ENCODE results near the gene ARID3A.

Gene ARID3A

DNA sequence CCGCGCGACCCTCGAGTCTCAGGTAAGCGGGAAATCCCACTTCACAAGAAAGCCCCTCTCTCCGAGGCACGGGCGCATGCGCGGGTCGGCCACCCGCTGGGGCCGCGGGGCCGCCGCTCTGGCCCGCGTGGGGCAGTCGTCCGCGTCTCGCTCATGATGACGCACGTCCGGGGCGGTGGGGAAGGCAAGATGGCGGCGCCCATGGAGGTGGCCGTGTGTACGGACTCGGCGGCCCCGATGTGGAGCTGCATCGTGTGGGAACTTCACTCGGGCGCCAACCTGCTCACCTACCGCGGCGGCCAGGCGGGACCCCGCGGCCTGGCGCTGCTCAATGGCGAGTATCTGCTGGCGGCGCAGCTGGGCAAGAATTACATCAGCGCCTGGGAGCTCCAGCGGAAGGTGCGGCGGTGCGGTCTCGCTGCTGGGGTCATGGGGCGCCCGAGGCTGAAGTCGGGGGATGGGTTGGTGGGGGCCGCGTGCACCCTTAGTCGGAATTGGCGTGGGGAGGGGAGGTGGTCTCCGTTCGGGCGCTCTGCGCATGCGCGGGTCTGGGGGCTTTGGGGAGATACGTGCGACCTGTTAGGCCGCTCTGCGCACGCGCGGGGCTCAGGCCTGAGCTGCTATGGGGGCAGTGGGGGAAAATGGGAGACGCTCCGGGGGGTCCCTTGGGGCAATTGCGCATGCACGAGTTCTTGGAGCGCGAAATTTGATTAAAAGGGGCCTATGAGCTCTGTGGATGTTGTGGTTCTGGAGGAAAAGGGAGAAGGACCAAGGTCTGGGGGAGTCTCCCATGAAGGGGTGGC, 58.5 kb downstream of the ARID3A start, which contains the start of gene WDR18:
WDR18 (plus strand) TSS at position 181 of the 803 bp plus-strand sequence; CDS start at position 190, 9 bp downstream.
- in situ Hi-C loops (cut with MboI; ENCODE audit: low sequenced_read_pairs), result no loop called here

DNA sequence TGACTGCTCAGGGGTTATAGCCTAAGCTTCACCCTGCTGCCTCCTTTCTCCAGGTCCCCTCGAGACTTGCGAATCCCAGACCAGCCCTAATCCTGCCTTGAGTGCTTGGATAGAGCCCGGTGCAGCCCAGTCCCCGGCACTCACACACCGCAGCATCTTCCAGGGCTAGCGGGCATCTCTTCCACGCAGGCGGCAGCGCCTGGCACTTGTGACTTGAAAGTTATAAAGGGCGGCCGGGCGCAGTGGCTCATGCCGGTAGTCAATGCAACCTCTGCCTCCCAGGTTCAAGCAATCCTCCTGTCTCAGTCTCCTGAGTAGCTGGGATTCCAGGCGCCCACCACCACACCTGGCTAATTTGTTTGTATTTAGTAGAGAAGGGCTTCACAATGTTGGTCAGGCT, 60.2 kb downstream of the ARID3A start:
- in situ Hi-C loops (cut with MboI; ENCODE audit: low sequenced_read_pairs), result no loop called here

DNA sequence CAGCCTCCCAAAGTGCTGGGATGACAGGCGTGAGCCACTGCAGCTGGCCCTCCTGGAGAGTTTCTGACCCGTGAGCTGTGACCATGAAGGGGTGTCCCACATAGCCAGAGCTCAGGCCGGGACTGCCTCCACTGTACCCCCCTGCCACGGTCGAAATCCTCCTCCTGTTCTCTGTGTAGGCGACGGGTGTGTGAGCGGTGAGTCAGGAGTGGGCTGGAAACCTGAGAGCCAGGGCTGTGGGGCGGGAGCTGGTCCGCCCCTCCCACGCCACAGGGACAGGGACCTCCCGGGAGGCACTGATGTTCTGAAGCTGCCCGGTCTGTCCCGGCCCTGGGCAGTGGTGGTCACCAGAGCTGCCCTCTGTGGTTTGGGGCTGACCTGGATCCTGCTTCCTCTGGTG, 62.2 kb downstream of the ARID3A start:
- in situ Hi-C loops (cut with MboI; ENCODE audit: low sequenced_read_pairs), result no loop called here

DNA sequence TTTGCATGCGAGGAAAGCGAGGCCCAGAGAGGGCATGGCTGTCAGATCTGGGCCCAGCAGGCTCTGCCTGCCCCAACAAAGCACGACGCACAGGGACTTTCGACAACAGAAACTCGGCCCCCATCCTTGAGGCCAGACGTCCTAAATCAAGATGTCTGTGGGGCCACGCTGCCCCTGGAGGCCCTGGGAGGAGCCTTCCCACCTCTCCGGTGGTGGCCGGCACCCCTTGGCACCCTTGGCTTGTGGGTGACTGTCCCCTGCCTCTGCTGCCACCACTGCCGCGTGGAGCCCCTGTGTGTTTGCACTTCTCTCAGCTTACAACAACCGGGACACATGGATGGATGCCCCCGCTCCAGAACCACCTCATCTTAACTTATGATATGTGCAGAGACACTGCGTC, 62.7 kb downstream of the ARID3A start:
- in situ Hi-C loops (cut with MboI; ENCODE audit: low sequenced_read_pairs), result no loop called here

DNA sequence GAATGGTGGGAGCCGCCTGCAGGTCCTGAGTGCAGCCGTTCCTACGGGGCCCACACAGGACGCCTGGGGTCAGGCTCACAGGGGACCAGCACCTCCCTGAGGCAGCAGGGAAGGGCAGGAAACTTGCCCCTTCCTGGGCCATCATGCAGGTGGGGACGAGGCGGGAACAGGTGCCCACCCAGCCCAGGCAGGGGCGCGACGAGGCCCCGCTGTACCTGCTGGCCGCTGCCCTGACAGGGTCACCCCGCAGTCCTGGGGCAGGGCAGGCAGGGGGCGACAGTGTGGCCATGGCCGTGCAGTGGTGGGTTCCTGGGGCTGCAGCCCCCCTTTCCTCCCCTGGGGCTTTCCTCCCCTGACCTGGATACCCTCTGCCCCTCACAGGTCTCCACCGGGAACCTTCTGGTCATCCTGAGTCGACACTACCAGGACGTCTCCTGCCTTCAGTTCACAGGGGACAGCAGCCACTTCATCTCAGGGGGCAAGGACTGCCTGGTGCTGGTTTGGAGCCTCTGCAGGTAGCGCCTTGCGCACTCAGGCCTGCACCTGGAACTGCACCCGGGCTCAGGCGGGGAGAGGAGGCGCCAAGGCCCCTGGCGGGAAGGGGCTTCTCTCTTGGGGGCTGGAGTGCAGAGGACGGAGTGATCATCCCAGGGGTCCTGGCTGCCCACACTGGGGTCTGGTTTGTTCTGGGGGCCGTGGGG, 63.7 kb downstream of the ARID3A start:
- in situ Hi-C loops (cut with MboI; ENCODE audit: low sequenced_read_pairs), result no loop called here

DNA sequence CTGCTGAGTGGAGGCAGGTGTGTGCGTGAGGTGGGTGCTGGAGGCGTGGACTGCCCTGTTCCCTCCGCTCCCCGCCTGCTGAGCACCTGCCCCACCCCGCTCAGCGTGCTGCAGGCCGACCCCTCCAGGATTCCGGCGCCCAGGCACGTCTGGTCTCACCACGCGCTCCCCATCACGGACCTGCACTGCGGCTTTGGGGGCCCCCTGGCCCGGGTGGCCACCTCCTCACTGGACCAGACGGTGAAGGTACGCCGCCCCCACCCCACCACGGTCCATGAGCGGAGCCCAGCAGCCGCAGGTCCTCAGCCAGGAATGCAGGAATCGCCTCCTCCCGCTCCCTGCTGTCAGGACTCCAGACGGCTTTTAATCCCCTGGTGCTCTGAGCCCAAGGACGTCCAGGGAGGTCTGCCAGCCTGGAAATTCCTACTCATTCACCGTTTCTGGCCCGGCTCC, 64.3 kb downstream of the ARID3A start:
- in situ Hi-C loops (cut with MboI; ENCODE audit: low sequenced_read_pairs), result no loop called here

DNA sequence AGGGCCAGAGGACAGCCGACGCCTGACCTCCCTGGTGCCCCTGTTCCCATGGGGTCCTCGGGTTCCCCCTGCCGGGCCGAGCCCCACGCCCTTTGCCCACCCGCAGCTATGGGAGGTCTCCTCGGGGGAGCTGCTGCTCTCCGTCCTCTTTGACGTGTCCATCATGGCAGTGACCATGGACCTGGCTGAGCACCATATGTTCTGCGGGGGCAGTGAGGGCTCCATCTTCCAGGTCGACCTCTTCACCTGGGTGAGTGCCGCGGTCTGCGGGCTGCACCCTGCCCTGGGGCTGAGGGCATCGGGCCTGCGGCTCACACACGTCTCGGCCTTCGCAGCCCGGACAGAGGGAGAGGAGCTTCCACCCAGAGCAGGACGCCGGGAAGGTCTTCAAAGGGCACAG, 64.9 kb downstream of the ARID3A start:
- in situ Hi-C loops (cut with MboI; ENCODE audit: low sequenced_read_pairs), result no loop called here

DNA sequence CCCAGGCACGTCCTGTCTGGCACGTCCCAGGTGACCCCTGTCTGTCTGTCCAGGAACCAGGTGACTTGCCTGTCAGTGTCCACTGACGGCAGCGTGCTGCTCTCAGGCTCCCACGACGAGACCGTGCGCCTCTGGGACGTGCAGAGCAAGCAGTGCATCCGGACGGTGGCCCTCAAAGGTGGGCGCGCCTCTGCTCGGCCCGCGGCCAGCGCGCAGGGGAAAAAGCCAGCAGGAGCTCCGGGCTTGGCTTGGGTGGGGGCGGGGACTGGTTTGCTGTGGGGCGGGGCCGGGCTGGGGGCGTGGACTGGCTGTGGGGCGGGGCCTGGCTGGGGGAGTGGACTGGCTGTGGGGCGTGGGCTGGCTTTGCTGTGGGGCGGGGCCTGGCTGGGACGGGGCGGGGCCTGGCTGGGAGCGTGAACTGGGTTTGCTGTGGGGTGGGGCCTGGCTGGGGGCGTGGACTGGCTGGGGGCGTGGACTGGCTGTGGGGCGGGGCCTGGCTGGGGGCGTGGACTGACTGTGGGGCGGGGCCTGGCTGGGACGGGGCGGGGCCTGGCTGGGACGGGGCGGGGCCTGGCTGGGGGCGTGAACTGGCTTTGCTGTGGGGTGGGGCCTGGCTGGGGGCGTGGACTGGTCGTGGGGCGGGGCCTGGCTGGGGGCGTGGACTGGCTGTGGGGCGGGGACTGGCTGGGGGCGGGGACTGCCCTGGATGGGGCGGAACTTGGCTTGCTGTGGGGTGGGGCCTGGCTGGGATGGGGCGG, 65.5 kb downstream of the ARID3A start:
- in situ Hi-C loops (cut with MboI; ENCODE audit: low sequenced_read_pairs), result no loop called here

DNA sequence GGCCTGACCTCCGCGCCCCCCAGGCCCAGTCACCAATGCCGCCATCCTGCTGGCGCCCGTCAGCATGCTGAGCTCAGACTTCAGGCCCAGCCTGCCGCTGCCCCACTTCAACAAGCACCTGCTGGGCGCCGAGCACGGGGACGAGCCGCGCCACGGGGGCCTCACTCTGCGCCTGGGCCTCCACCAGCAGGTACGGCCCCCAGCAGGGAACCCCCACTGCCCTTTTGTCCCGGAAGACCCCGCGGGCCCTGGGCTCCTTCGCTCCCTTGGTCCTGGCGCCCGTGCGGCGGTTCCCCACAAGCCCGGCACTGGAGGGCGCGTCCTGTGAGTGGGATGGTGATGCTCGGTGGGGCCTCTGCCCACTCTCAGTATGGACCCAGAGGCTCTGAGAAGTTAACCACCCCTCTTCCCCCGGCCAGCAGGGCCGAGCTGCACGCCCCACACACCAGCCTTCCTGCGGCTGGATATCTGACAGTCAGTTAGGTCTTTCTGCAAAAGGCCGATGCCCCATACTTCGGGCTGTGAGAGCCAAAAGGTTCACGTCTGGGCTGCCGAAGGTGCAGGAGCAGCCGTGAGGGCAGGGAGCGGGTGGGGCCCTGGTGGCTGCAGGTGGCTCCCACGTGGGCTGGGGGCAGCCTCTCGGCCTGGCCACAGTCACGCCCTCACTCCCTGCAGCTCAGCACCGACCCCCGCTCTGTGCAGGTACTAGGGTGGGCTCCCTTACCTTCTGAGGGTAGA, 66.3 kb downstream of the ARID3A start:
- in situ Hi-C loops (cut with MboI; ENCODE audit: low sequenced_read_pairs), result no loop called here

DNA sequence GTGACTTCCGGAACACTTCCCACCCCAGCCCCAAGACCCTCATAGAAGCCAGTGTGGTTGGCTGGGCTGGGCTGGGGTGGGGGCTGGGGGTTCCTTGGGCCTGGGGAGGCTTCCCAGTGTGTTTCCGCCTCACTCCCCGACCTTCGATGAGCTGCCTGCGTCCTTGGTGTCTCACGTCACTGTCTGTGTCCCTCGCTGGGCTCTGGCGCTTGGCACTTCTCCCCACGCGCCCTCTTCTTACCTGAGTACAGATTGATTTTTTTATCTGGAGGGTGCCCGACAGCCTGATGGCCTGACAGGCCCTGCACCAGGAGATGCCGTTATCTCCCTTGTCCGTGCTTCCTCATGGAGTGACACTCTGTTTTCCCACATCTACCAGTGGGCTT, 66.8 kb downstream of the ARID3A start:
- in situ Hi-C loops (cut with MboI; ENCODE audit: low sequenced_read_pairs), result no loop called here

DNA sequence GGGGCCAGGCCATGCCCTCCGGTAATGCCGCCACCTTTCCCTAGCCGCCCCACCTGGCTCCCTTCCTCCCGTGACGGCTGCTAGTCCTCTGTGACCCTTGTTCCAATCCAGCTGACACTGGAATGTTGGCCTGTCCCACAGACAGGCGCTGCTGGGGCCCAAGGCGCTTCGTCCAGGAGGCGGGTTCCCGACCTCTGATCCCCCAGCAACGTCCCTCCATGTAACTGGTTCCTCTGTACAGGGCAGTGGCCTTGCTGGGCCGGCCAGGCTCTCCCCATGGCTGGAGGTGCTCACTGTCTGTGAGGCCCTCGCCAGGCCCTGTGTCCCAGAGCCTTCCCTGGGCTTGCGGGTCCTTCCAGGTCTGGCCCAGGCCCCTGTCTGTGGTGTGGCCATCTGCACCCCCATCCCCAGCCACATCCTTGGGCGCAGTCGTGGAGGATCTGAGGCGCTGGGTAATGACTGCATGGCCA, 67.6 kb downstream of the ARID3A start:
- in situ Hi-C loops (cut with MboI; ENCODE audit: low sequenced_read_pairs), result no loop called here

DNA sequence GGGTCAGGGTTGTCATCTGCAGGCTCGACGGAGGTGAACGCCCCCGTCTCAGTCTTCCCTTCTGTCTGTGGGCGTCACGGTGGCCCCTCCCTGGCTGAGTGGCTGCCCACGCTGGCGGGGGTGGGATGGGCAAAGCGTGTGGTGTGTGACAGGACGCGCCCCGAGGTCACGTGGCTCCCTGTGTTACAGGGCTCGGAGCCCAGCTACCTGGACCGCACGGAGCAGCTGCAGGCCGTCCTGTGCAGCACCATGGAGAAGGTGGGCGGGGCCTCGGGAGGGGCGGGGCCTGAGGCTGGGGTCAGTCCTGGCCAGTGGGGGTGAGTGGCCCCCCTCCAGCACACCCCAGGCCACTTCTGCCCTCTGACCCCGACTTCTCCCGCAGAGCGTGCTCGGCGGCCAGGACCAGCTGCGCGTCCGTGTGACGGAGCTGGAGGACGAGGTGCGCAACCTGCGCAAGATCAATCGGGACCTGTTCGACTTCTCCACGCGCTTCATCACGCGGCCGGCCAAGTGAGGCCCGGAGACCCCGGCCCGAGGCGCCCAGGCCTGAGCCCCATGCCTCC, 68.1 kb downstream of the ARID3A start:
- in situ Hi-C loops (cut with MboI; ENCODE audit: low sequenced_read_pairs), result no loop called here

DNA sequence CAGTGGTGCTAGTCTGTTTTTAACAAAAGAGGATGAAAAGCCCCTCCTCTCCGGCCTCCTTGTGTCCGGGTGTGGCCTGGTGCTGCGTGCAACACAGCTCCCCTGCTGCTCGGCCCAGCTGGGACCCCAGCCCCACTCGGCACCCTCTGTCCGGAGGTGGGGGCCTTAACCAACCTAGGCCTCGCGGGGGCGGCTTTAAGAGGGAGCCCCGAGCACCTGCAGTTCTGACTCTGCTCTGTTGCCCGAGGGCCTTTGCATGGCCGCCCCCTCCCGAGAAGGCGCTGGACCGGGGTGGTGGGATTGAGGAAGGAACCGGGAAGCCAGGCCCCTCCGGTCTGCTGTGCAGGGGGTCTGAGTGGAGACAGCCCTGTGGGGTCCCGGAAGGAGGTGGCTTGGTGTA, 68.7 kb downstream of the ARID3A start:
- in situ Hi-C loops (cut with MboI; ENCODE audit: low sequenced_read_pairs), result no loop called here

DNA sequence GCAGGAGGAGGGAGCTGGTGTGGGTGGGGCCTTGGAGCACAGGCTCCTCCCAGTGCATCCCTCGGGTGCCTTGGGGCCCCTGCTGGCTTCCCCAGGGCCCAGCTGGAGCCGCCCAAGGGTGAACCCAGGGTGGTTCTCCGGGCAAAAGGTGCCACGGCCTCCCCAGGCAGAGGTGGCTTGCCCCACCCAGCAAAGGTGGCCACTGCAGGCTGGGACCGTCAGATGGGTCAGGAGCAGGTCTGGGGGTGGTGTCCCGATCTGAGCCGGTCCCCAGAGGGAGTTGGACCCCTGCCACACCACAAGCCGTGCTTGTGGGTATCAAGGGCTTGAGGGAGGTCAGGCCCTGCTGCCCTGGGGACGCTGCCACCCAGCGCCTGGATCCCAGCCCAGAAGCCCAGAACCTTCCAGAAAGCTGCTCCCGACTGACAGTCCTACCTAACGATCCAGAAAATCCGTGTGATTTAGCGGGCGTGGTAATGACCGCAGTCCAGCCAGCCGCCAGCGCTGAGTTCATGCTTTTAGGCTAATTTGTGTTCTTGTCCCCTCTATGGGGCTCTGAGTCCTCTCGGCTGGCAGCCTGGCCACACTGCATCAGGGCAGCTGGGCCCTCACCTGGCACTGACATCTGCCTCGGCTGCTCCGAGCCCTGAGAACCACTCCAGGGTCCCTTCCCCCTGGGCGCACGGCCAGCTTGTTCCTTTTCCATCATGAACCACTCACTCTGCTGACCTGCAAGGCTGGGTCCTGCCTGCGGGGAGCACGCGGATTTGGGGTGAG, 69.4 kb downstream of the ARID3A start:
- in situ Hi-C loops (cut with MboI; ENCODE audit: low sequenced_read_pairs), result no loop called here

DNA sequence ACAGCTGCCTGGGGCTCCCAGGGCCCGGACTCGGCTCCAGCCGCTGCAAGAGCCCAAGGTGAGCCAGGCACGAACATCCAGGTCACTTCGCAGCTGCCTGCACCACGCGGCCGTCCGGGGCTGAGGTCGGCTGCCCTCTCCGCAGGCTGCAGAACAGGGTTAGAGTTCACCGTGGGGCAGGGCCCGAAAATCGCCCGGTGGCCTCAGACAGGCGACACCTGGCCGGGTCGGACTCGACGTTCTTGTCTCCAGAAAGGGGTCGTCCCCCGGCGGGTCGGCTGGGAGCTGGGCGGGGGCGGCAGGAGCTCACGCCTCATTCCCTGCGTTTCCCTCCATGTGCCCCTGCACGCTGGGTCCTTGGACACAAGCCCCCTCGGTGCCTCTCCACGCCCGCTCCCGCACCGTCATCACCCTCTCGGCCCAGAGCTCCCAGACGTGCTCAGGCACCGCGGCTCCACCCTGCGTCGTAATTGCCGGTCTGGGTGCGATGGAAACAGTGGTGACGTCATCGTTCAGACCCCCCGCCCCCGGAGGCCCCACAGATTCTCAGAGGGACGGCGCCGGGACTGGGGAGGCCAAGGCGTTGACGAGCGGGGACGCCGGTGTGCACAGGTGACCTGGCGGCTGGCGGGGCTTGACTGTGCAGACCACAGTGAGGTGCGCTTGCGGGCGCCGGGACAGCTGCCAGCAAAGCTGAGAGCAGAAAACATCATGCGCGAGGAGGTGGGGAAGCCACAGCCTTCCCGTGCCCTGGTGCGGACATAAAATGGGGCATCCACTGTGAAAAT, 70.4 kb downstream of the ARID3A start:
- in situ Hi-C loops (cut with MboI; ENCODE audit: low sequenced_read_pairs), result no loop called here

DNA sequence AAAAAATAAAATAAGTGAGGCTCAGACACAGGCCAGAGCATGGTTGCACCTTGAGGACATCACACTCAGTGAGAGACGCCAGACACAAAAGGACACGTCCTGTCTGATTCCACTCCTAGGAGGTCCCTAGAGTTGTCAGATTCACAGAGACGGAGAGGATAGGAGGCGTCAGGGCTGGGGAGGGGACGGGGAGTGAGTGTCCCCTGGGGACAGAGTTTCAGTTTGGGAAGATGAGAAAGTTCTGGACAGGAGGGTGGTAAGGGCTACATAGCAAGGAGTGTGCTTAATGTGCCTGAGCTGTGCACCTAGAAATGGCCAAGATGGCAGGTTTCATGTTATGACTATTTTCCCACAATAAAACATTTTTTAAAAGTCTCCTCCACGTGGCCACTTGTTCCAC, 72.2 kb downstream of the ARID3A start:
- in situ Hi-C loops (cut with MboI; ENCODE audit: low sequenced_read_pairs), result no loop called here

DNA sequence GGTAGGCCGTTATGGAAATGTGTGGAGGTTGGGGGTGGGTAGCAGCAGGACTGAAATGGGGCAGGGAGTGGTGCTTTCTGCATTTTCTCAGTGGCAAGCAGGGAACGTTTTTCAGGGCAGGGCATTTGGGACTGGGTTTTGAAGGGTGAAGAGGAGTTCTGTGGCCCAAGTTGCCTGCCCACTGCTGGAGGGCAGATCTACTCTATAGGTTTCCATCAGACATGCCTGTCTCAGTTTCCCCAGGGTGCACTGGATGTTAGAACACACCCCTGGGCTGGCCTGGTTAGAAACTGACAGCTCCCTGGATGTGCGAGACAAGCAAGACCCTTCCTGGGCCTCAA, 73.5 kb downstream of the ARID3A start:
- in situ Hi-C loops (cut with MboI; ENCODE audit: low sequenced_read_pairs), result no loop called here

DNA sequence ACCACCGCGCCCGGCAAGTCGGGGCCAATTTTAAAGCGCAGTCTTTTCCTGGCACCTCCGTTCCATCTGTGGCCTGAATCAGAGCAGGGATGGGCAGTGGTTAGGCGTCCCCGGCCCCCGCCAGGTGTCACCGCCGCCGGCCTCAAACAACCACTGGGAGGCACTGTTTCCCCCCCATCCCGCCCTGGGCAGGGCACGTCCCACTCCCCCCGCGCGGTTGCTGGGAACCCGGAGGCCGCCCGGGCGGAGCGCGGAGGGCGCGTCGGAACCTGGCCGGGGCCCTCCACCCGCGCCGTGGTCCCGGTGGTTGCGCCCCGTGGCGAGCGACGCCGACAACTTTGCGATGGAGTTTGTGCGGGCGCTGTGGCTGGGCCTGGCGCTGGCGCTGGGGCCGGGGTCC, 74.3 kb downstream of the ARID3A start, which contains the start of gene GRIN3B:
GRIN3B (plus strand) TSS at position 325 of the 400 bp plus-strand sequence; CDS start at position 344, 19 bp downstream.
- in situ Hi-C loops (cut with MboI; ENCODE audit: low sequenced_read_pairs), result no loop called here
